ENCODE results near the gene FGF18. TPM values are rescaled to one million over a fixed set of nuclear protein-coding genes. Genes with fewer than 3 reads are reported as not detected.

Gene FGF18
- total and polyA plus RNA-seq, 2 donors from 2014 or later, result 0.39 to 1.8 TPM

DNA sequence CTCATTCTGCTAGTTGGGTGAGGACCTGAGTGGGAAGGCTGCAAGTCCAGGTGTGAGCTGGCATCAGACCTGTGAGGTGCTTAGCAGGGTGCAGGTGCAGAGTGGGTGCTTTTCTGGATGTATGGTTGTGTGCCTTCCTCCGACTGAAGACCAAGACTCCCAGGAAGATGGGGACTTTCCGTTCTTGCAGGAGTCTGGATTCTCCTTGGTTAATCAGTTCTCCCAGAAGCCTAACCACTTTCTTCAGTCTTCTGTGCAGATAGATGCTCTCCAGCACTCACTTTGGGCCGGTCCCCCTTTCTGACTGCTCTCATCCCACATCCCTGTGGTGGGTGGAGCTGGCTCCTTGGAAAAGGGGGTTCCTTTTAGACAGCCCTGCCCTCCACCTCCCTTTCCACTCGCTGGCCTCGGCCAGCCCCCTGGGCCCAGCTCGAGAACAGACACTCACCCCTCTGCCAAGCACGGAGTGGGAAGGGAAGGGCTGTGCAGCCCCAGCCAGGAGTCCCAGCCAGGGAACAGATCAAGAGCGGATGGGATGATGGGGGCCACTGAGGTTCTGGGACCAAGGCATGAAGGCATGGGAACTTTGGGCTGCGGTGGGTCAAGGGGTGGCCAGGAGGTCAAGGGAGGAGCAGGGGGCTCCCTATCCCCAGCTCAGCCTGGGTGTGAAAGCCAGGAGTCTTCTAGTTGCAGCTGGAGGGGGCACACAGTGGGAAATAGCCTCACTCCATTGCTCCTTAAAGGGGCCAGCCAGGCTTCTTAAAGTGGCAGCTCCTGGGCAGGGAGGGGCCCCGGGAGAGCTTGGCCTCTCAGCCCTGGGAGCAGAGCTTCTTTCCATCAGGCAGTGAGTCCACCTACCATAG lies 62.4 kb downstream of the FGF18 start:
- FAIRE-seq, result no peak

DNA sequence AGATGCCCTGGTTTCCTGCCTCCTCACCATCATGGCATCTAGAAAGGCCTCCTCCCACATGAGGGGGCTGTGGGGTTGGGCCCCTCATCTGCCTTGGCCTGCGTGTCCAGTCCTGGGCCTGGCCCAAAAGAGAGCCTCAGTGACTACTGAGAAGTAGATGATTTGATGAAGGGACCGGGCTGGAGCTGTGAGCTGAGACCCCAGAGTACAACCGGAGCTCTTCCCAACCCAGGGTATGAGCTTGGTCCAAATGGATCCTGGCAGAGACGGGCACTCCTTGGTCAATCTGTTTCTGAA lies 62.9 kb downstream of the FGF18 start:
- intact Hi-C loops (cut with DNase I), result no loop called here
- TF ChIP-seq, protein P1, sequence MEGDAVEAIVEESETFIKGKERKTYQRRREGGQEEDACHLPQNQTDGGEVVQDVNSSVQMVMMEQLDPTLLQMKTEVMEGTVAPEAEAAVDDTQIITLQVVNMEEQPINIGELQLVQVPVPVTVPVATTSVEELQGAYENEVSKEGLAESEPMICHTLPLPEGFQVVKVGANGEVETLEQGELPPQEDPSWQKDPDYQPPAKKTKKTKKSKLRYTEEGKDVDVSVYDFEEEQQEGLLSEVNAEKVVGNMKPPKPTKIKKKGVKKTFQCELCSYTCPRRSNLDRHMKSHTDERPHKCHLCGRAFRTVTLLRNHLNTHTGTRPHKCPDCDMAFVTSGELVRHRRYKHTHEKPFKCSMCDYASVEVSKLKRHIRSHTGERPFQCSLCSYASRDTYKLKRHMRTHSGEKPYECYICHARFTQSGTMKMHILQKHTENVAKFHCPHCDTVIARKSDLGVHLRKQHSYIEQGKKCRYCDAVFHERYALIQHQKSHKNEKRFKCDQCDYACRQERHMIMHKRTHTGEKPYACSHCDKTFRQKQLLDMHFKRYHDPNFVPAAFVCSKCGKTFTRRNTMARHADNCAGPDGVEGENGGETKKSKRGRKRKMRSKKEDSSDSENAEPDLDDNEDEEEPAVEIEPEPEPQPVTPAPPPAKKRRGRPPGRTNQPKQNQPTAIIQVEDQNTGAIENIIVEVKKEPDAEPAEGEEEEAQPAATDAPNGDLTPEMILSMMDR (IDR thresholded peaks at IDR 0.05; ENCODE audit: borderline replicate concordance, extremely low read depth, insufficient read depth), result no peak

More for the DNA sequence above, 62.4 kb downstream of the FGF18 start:
- no peaks in the 10 kb centered on the region for H3K36me3 ChIP-seq (ENCODE audit: control insufficient read depth in 2 of 3, insufficient read depth in 3 of 3, low read length in 3 of 3)
- TF ChIP-seq, protein P1 (IDR thresholded peaks at IDR 0.05; ENCODE audit: borderline replicate concordance, extremely low read depth, insufficient read depth), result no peak
- H3K27me3 ChIP-seq (ENCODE audit: control insufficient read depth, insufficient read depth, low read length), result no peaks in the 10 kb centered on the region
- H3K9me3 ChIP-seq (ENCODE audit: control insufficient read depth in 2 of 3, insufficient read depth in 1 of 3, low read length in 3 of 3), result no peaks in the 10 kb centered on the region
- no peak overlapping the region for H3K27ac ChIP-seq (ENCODE audit: low read depth in 2 of 2, low read length in 2 of 2)
- no peak overlapping the region for H3K9ac ChIP-seq (ENCODE audit: low read length in 3 of 3)
- intact Hi-C loops (cut with DNase I), result no loop called here
- no peaks in the 10 kb centered on the region for H3K4me1 ChIP-seq (ENCODE audit: control insufficient read depth in 2 of 3, insufficient read depth in 2 of 3, low read depth in 1 of 3, low read length in 3 of 3)
- H3K4me3 ChIP-seq (ENCODE audit: low read length in 3 of 3), result no peak overlapping the region
- DNase-seq, result no peak

DNA sequence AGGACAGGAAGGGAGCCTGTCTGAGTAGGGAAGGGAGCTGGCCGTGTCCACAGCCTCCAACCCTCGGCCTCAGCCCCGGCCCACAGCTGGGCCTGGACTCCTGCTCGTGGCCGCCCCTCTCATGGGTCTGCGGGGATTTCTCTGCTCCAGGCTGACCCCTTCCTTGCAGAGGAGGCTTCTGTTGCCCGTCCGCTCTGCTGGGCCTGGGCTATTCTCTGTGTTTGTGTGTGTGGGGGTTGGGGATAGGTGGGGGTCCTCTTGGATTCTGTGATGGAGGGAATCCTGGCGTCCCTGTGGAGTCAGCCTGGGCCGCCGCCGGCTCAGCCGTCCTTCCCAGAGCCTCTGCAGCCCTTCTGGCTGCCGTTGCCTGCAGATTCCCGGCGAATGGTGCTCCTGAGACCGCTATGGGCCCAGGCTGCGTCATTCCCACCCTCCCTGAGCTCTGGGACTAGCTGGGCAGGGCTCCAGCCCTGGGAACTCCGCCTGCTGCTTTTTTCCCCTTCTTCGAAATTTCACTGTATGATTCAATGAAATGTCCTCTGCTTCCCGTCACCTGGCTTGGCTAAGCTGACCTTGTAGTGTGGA lies 64.2 kb downstream of the FGF18 start:
- FAIRE-seq (no peak), DNase-seq (peak in 2 of 5 donors; percentile 57 to 89)
- H3K4me3 ChIP-seq (ENCODE audit: low read length in 3 of 3), result no peak overlapping the region
- H3K27ac ChIP-seq (ENCODE audit: low read depth in 2 of 2, low read length in 2 of 2), result no peak overlapping the region
- no peaks in the 10 kb centered on the region for H3K9me3 ChIP-seq (ENCODE audit: control insufficient read depth in 2 of 3, insufficient read depth in 1 of 3, low read length in 3 of 3)
- TF ChIP-seq, protein P1 (IDR thresholded peaks at IDR 0.05; ENCODE audit: borderline replicate concordance, extremely low read depth, insufficient read depth), result no peak
- intact Hi-C loops (cut with DNase I), result no loop called here
- no peaks in the 10 kb centered on the region for H3K36me3 ChIP-seq (ENCODE audit: control insufficient read depth in 2 of 3, insufficient read depth in 3 of 3, low read length in 3 of 3)
- no peaks in the 10 kb centered on the region for H3K4me1 ChIP-seq (ENCODE audit: control insufficient read depth in 2 of 3, insufficient read depth in 2 of 3, low read depth in 1 of 3, low read length in 3 of 3)
- H3K27me3 ChIP-seq (ENCODE audit: control insufficient read depth, insufficient read depth, low read length), result no peaks in the 10 kb centered on the region
- no peak overlapping the region for H3K9ac ChIP-seq (ENCODE audit: low read length in 3 of 3)

More for the DNA sequence above, 62.9 kb downstream of the FGF18 start:
- Histone ChIP-seq H3K9me3 (ENCODE audit: control insufficient read depth in 2 of 3, insufficient read depth in 1 of 3, low read length in 3 of 3) (no peaks in the 10 kb centered on the region), H3K9ac (ENCODE audit: low read length in 3 of 3) (no peak overlapping the region), H3K36me3 (ENCODE audit: control insufficient read depth in 2 of 3, insufficient read depth in 3 of 3, low read length in 3 of 3) (no peaks in the 10 kb centered on the region), H3K4me3 (ENCODE audit: low read length in 3 of 3) (no peak overlapping the region), H3K27ac (ENCODE audit: low read depth in 2 of 2, low read length in 2 of 2) (no peak overlapping the region), H3K27me3 (ENCODE audit: control insufficient read depth, insufficient read depth, low read length) (no peaks in the 10 kb centered on the region), H3K4me1 (ENCODE audit: control insufficient read depth in 2 of 3, insufficient read depth in 2 of 3, low read depth in 1 of 3, low read length in 3 of 3) (no peaks in the 10 kb centered on the region)
- FAIRE-seq (no peak), DNase-seq (no peak)
